ENCODE measurements around the gene SLC25A36.
"Not testable (repeated sequence)": the region's sequence is repeated elsewhere in the genome, so short reads cannot be mapped to it uniquely, and the experiment has no call there.

- not testable (repeated sequence) for TF ChIP-seq CTCF (IDR thresholded peaks at IDR 0.05; ENCODE audit: extremely low read depth in 1 of 2, insufficient read depth in 1 of 2, low read depth in 1 of 2, low read length in 2 of 2); POLR2A (IDR thresholded peaks at IDR 0.05; ENCODE audit: low read depth, low read length); JUN (IDR thresholded peaks at IDR 0.05; ENCODE audit: borderline replicate concordance, insufficient read depth, insufficient read length, low read depth)
Measured at GRCh38 chr3:140987792-140988191, 46.2 kb downstream of the SLC25A36 start.

Data from endothelial cell of umbilical vein (primary cell).